GM18858 (cell line): ENCODE results near the gene RNU6-8.

Experiments
- ATAC-seq: cut with Tn5 transposase; IDR thresholded peaks from one replicate; pipeline ENCODE4 v1.9.1; 2021; ENCODE audit not compliant: unreplicated experiment

The RNU6-8 gene

DNA sequence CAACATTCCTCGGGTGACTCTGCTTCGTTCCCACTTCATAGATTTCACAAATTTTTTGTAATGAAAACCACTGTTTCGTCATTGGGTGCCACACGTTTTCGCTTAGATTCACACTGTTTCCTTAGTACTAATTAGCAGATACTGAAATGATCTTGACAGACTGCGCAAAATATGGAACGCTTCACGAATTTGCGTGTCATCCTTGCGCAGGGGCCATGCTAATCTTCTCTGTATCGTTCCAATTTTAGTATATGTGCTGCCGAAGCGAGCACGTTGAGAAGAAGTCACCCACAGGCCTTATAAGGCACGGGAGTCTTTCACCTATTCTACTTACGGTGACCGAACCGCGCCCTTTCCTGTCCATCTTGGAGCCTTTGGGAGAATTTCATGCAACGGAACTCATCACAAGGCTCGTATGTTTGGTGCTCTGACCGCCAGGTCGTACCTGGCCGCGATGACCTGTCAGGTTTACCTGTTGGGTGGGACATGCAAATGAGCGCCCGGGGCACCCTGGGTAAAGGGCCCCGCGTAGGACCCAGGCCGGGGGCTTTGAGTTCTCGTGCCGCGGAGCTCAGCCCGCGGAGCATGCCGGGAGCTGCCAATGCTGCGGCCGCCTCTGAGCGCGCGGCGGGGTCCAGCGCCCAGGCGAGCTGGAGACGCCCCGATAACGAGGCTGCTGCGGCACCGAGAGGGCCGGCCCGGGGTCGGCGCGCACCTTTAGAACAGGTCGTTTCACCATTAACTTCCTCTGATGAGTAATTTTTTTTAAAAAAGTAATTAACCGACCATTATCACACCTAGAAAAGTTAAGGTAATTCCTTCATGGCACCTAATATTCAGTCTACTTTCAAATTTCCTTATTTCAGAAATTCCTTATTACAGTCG, at the start of gene RNU6-8:
TSS of gene RNU6-8 (minus strand) at position 272 of the 885 bp plus-strand sequence.
- peak; percentile 36 for ATAC-seq

DNA sequence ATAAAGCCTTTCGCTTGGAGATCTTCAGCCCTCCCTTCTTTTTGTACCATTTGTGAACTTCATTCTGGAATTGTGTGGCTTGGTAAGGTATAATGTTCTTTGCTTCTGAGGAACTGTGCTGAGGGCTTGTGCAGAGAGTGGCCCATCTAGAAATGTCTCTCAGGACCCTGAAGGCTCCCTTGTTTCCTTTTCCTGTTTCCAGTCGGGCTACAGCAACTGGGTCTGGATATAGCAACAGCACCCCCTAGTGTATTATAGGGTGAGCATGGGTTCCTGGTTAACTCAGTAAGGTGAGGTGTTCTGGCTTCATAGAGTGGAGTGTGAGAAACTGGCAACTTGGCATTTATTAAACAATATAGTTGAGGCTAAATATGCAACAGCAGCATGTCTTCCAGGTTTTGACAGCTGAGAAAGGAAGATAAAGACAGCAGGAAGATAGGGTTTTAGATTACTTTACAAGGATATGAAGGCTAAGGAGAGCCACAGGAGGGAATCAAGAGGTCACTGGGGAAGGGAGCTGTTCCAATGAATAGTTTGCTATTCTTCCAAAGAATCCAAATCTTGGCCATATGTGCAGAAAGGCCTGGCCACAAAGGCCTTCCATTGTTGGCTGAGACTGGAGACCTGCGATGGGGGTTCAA, 49.1 kb upstream of the RNU6-8 start:
- ATAC-seq: peak; percentile 82

DNA sequence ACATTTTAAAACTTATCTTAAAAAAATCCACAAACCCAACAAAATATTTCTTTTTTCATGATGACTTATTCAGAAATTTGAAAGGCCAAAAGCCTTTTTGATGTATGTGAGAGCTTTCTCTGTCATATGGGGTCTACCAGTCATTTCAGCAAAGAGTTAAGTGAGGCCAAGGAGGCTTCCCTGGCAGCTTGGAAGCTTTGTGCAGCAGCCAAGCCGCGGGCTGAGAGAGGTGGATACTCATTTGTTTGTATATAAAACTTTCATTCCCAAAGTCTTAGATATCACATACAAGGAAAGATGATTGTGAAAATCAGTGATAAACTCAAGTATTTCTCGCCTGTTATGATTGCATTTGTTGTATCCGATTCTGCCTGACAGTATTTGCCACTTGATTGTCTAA, 48.5 kb upstream of the RNU6-8 start:
- no peak for ATAC-seq

GRCh38 chr14:32250681-32251080, 47.6 kb upstream of the RNU6-8 start:
- no peak for ATAC-seq

GRCh38 chr14:32249780-32250179, 46.7 kb upstream of the RNU6-8 start:
- no peak for ATAC-seq

GRCh38 chr14:32249371-32249770, 46.3 kb upstream of the RNU6-8 start:
- ATAC-seq: no peak

DNA sequence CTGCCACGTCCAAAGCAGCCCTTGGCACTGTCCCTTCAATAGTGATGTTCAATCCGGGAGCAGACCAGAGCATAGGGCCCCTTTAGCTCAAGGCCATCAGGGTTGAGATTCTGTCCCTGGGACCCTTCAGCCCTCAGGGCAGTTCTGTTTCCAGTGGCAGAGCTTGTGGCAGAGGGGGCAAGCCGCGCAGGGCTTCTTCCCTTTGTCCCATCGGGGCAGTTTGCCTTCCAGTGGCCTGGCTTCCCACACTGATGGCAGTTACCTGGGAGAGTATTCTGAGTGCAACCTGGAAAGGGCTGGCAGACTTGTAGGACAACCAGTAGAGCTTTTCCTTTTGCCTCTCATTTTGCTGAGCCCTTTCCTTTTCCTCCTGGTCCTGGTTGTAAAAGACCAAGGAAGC, 43.7 kb upstream of the RNU6-8 start:
- ATAC-seq: no peak

GRCh38 chr14:32244404-32244803, 41.3 kb upstream of the RNU6-8 start:
- no peak for ATAC-seq

- no peak for ATAC-seq
Observed at GRCh38 chr14:32233260-32233659, 30.2 kb upstream of the RNU6-8 start.

GRCh38 chr14:32232481-32232880, 29.4 kb upstream of the RNU6-8 start:
- ATAC-seq: no peak

DNA sequence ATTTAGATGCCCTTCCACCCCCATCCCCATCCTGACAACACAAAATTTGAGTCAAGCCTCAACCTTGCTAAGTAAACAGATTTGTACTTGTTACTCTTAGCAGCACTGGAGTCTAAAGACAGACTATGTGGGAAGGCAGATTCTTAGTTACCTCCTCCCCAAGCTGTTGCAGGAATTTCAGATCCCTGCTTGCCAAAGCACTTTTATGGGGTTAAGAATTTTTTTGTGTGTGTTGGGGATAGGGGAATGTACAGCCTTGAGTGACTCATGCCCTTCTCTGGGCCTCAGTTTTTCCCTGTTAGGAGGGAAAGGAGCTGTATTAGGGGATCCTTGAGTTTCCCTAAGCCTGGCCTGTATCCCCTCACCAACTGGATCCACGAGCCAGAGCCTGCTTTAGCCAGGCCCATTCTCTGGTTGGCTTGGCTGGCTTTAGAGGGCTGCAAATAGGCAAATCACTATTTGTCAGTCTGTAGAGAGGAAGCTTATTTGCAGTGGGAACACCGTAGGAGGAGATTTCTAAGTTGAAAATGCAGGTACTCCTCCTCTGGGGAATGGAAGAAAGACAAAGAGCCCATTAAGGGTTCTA, 27.7 kb upstream of the RNU6-8 start:
- ATAC-seq: no peak

DNA sequence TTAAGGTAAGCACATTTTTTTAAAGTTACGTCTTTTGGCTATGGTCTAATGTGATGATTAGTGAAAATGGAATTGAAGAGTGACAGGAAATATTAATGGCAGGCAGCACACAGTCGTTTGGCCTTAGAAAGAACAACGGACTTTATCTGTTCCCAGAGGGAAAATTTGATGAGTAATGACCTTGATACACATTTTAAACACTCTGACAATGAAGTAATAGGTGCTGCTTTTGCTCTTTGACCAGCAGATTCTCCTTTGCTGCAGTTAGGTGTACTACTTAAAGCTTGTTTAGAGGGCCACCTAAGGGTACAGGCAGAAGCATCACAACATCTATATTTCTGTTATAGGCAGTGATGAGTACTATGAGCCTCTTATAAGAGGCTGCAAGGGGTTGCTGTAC, 27.1 kb upstream of the RNU6-8 start:
- no peak for ATAC-seq

DNA sequence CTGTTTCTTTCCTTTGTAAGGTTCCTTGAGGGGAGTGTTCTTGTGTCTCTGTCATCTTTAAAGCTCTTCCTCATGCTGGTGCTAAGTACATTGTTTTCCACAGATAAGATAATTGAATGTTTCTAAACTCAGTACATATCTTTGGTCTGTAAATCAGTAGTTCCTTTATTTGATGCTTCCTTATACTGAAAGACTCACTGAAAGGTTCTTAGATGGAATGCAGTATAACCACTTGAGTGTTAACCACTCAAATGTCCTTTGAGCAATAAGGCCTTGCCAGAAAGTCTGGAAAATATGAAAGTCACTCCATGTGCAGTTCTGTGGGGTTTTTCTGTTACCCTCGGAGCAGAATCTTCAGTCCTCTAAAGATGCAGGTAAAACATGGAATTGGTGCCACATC, 23.0 kb upstream of the RNU6-8 start:
- ATAC-seq: no peak

- ATAC-seq: no peak
Observed at GRCh38 chr14:32225378-32225920, 22.4 kb upstream of the RNU6-8 start.

- peak; percentile 47 for ATAC-seq
Observed at GRCh38 chr14:32224737-32225377, 21.8 kb upstream of the RNU6-8 start.

- ATAC-seq: no peak
Observed at GRCh38 chr14:32217301-32217700, 14.2 kb upstream of the RNU6-8 start.

DNA sequence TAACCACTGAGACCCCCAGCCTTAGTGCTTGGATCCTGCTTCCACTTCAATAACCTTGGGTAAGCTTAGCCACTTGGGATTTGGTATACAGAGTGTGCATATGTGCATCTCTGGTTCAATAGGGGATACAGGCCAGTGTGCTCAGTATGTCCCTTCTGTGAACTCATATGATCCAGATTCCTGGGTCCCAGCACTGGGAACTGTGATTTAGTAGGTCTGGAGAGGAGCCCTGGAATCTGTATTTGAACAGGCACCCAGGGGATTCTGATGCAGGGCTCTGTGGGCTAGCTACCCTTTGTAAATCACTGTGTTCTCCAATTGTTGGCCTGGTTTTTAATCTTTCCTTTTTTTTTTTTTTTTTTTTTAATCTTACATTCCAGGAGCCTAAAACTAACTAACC, 9.8 kb upstream of the RNU6-8 start:
- ATAC-seq: no peak

GRCh38 chr14:32211068-32211404, 8.0 kb upstream of the RNU6-8 start:
- no peak for ATAC-seq

GRCh38 chr14:32209471-32209870, 6.4 kb upstream of the RNU6-8 start:
- ATAC-seq: no peak

GRCh38 chr14:32208490-32208889, 5.4 kb upstream of the RNU6-8 start:
- no peak for ATAC-seq

DNA sequence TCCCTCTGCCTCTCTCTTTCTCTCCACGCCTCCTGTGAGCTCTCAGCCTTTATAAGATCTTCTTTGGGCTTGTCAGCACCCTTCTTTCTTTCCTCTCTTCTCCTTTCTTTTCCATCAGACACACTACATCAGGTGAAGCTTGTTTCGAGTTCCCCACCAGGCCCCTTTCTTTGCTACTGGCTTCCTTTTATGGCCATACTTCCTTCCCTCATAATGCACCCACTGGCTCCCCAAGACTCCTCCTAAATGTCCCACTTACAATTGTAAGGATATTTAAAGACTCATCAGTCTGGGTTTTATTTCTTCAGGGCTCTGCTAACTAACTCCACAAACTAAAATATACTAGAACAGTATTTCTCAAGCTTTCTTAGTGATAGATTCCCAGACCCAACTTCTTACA, 3.5 kb upstream of the RNU6-8 start:
- no peak for ATAC-seq
